HEK293 (cell line): ENCODE results near the gene SYCP3.

ENCODE experiments used
- CTCF ChIA-PET: fragments of 350-600 bp; formaldehyde crosslinking; extraction: SDS; loops from one replicate; lab custom pipeline; 2021; ENCODE audit warnings: antibody characterized with exemption; lab: Yijun Ruan, JAX
- POLR2A ChIA-PET: fragments of 300-600 bp; formaldehyde crosslinking; extraction: SDS; loops from one replicate; lab custom pipeline; 2020; ENCODE audit warnings: antibody characterized with exemption, inconsistent platforms; lab: Yijun Ruan, JAX
- H3K27ac ChIP-seq: fragments of 200-500 bp; sonication (Bioruptor generic); 2 replicates; pipeline ENCODE4 v1.5.1; 2014; ENCODE audit warnings: low read depth, low read length, control low read depth, inconsistent platforms; ENCODE audit errors: extremely low read depth
- H3K36me3 ChIP-seq, 2 experiments: fragments of 200-500 bp in 1 of 2; sonication (Bioruptor generic) in 1 of 2; 1 replicate in 1 of 2; 2 replicates in 1 of 2; pipeline ENCODE4 v1.5.1; 2014 to 2017; ENCODE audit warnings: inconsistent platforms in 2 of 2, low read length in 2 of 2; ENCODE audit not compliant: control insufficient read depth in 2 of 2, insufficient read depth in 1 of 2
- H3K4me1 ChIP-seq: fragments of 200-500 bp; sonication (Bioruptor generic); 2 replicates; pipeline ENCODE4 v1.5.1; 2014; ENCODE audit warnings: mild to moderate bottlenecking, low read length, inconsistent platforms; ENCODE audit not compliant: control insufficient read depth, insufficient read depth
- H3K4me3 ChIP-seq: 2 replicates; pipeline ENCODE4 v1.5.1; 2011; ENCODE audit warnings: low read depth, mild to moderate bottlenecking, control low read depth, low read length, moderate library complexity
- H3K9me3 ChIP-seq: fragments of 200-500 bp; sonication (Bioruptor generic); 2 replicates; pipeline ENCODE4 v1.5.1; 2014; ENCODE audit warnings: low read depth, low read length, inconsistent platforms; ENCODE audit not compliant: control insufficient read depth, insufficient read depth
- BCL11A ChIP-seq: fragments of 450-650 bp; formaldehyde crosslinking; IDR thresholded peaks from 2 replicates; pipeline ENCODE4 v1.5.1; 2016; ENCODE audit warnings: low read depth, missing biosample characterization, missing genetic modification characterization
- GLI4 ChIP-seq: fragments of 450-650 bp; formaldehyde crosslinking; IDR thresholded peaks from 2 replicates; pipeline ENCODE4 v1.5.1; 2016; ENCODE audit warnings: missing biosample characterization, missing genetic modification characterization
- GLIS2 ChIP-seq: fragments of 450-650 bp; formaldehyde crosslinking; IDR thresholded peaks from 2 replicates; pipeline ENCODE4 v1.5.1; 2016; ENCODE audit warnings: missing biosample characterization, missing genetic modification characterization
- KLF7 ChIP-seq: fragments of 450-650 bp; formaldehyde crosslinking; IDR thresholded peaks from 2 replicates; pipeline ENCODE4 v1.5.1; 2016; ENCODE audit warnings: missing biosample characterization, missing genetic modification characterization, borderline replicate concordance
- PRDM1 ChIP-seq: fragments of 450-650 bp; formaldehyde crosslinking; IDR thresholded peaks from 2 replicates; pipeline ENCODE4; 2016; ENCODE audit warnings: missing biosample characterization, missing genetic modification characterization
- PRDM4 ChIP-seq: fragments of 450-650 bp; formaldehyde crosslinking; IDR thresholded peaks from 2 replicates; pipeline ENCODE4 v1.5.1; 2017; ENCODE audit warnings: missing biosample characterization, missing genetic modification characterization
- RBAK ChIP-seq: fragments of 450-650 bp; formaldehyde crosslinking; IDR thresholded peaks from 2 replicates; pipeline ENCODE4 v1.5.1; 2016; ENCODE audit warnings: missing biosample characterization, missing genetic modification characterization
- SCRT2 ChIP-seq: fragments of 450-650 bp; formaldehyde crosslinking; IDR thresholded peaks from 2 replicates; pipeline ENCODE4 v1.5.1; 2016; ENCODE audit warnings: missing biosample characterization, missing genetic modification characterization
- SP7 ChIP-seq: fragments of 450-650 bp; formaldehyde crosslinking; IDR thresholded peaks from 2 replicates; pipeline ENCODE4 v1.5.1; 2016; ENCODE audit warnings: missing biosample characterization, missing genetic modification characterization
- TRIM28 ChIP-seq: IDR thresholded peaks from 2 replicates; pipeline ENCODE4 v1.6.1; 2011; ENCODE audit warnings: low read length, control low read depth, borderline replicate concordance
- ZBTB1 ChIP-seq: fragments of 450-650 bp; formaldehyde crosslinking; IDR thresholded peaks from 2 replicates; pipeline ENCODE4 v1.5.1; 2016; ENCODE audit warnings: missing biosample characterization, missing genetic modification characterization
- ZEB2 ChIP-seq: fragments of 450-650 bp; formaldehyde crosslinking; IDR thresholded peaks from 2 replicates; pipeline ENCODE4 v1.5.1; 2016; ENCODE audit warnings: missing biosample characterization, missing genetic modification characterization
- ZNF211 ChIP-seq: fragments of 450-650 bp; formaldehyde crosslinking; IDR thresholded peaks from 2 replicates; pipeline ENCODE4 v1.5.1; 2016; ENCODE audit warnings: low read depth, missing biosample characterization, missing genetic modification characterization
- ZNF391 ChIP-seq: fragments of 450-650 bp; formaldehyde crosslinking; IDR thresholded peaks from 2 replicates; pipeline ENCODE4 v1.5.1; 2016; ENCODE audit warnings: low read depth, missing biosample characterization, missing genetic modification characterization, borderline replicate concordance
- ZNF394 ChIP-seq: fragments of 450-650 bp; formaldehyde crosslinking; IDR thresholded peaks from 2 replicates; pipeline ENCODE4 v1.5.1; 2016; ENCODE audit warnings: missing biosample characterization, missing genetic modification characterization, mild to moderate bottlenecking, moderate library complexity, borderline replicate concordance
- ZNF398 ChIP-seq: fragments of 450-650 bp; formaldehyde crosslinking; IDR thresholded peaks from 2 replicates; pipeline ENCODE4 v1.5.1; 2017; ENCODE audit warnings: missing biosample characterization, missing genetic modification characterization
- ZNF426 ChIP-seq: fragments of 450-650 bp; formaldehyde crosslinking; IDR thresholded peaks from 2 replicates; pipeline ENCODE4 v1.5.1; 2017; ENCODE audit warnings: missing biosample characterization, missing genetic modification characterization, mild to moderate bottlenecking, inconsistent platforms, moderate library complexity
- ZNF510 ChIP-seq: fragments of 450-650 bp; formaldehyde crosslinking; IDR thresholded peaks from 2 replicates; pipeline ENCODE4 v1.5.1; 2018; ENCODE audit warnings: mild to moderate bottlenecking, missing genetic modification characterization, missing biosample characterization; ENCODE audit not compliant: insufficient replicate concordance
- ZNF548 ChIP-seq: fragments of 450-650 bp; formaldehyde crosslinking; IDR thresholded peaks from 2 replicates; pipeline ENCODE4 v1.5.1; 2016; ENCODE audit warnings: missing biosample characterization, missing genetic modification characterization
- ZNF692 ChIP-seq: fragments of 450-650 bp; formaldehyde crosslinking; IDR thresholded peaks from 2 replicates; pipeline ENCODE4 v1.5.1; 2016; ENCODE audit warnings: missing biosample characterization, missing genetic modification characterization
- ZNF785 ChIP-seq: fragments of 450-650 bp; formaldehyde crosslinking; IDR thresholded peaks from 2 replicates; pipeline ENCODE4 v1.5.1; 2016; ENCODE audit warnings: missing biosample characterization, missing genetic modification characterization
- ZNF791 ChIP-seq: fragments of 450-650 bp; formaldehyde crosslinking; IDR thresholded peaks from 2 replicates; pipeline ENCODE4 v1.5.1; 2016; ENCODE audit warnings: missing biosample characterization, missing genetic modification characterization
- TF ChIP-seq, protein P1 (sequence below): fragments of 450-650 bp; formaldehyde crosslinking; IDR thresholded peaks from 2 replicates; pipeline ENCODE4 v1.5.1; 2016; ENCODE audit warnings: missing biosample characterization, missing genetic modification characterization
- TF ChIP-seq, protein P2 (sequence below): fragments of 450-650 bp; formaldehyde crosslinking; IDR thresholded peaks from 2 replicates; pipeline ENCODE4 v1.5.1; 2016; ENCODE audit warnings: missing biosample characterization, missing genetic modification characterization
- TF ChIP-seq, protein P3 (sequence below): fragments of 450-650 bp; IDR thresholded peaks from 2 replicates; pipeline ENCODE4 v1.5.1; 2018; ENCODE audit warnings: missing biosample characterization, missing genetic modification characterization

SYCP3 gene

DNA sequence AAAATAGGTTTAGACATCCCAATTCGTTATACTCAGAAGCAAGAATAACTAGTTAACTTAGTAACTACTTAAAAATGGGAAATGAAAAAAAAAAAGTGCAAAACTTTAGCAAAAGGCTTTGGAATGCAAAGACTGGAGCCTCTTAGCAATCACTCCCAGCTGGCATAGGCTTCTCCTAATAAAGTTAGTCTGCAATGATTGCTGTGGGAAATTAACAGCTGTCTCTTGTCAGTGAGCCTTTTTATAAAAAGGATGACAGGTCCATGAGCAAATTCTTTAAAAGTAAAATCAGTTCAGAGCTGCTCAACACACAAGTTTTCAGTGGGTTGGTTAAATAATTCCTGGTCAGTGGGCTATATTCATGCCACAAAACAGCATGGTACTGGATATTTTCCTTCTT is 7.4 kb upstream of the SYCP3 start (continued):
- TF ChIP-seq PRDM4 (no peak), ZBTB1 (tag by site-specific recombination) (no peak), ZNF791 (tag by site-specific recombination) (no peak), ZNF426 (tag by site-specific recombination) (no peak), GLIS2 (no peak), ZNF391 (tag by site-specific recombination) (no peak), PRDM1 (no peak), GLI4 (tag by site-specific recombination) (no peak), ZNF692 (tag by site-specific recombination) (no peak), ZEB2 (no peak), ZNF785 (tag by site-specific recombination) (no peak)
- TF ChIP-seq, protein P1, sequence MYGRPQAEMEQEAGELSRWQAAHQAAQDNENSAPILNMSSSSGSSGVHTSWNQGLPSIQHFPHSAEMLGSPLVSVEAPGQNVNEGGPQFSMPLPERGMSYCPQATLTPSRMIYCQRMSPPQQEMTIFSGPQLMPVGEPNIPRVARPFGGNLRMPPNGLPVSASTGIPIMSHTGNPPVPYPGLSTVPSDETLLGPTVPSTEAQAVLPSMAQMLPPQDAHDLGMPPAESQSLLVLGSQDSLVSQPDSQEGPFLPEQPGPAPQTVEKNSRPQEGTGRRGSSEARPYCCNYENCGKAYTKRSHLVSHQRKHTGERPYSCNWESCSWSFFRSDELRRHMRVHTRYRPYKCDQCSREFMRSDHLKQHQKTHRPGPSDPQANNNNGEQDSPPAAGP (tag by site-specific recombination): no peak
- TF ChIP-seq, all 188 proteins: peak for 0

DNA sequence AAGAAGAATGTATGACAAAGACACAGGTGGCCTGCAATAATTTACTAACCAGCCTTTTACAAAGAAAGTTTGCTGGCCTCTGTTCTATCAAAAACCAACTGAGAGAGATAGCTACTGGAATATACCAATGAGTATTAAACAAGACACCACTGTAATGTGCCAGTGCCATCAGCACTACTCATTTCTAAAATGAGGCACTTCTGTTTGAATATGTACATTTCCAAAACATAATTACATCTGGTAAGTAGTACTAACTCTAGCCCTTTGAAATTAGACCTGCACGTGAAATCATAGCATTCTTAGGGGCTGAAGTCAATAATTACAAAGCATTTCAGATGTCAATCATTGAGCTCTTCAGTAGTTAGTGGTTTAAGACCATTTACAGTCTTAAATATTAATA is 6.9 kb upstream of the SYCP3 start:
- ChIA-PET CTCF (interaction anchor here (0.6 to 1.9 kb wide), 4 partner anchors 14 to 642 kb away, joined by 3 to 5 read pairs (median 4); no protein-coding TSS in a partner anchor), POLR2A (no interaction called here)
- 0 out of 2 replicates have a peak, but pooled peaks have one; percentile 31 for TF ChIP-seq SP7 (tag by site-specific recombination)
- TF ChIP-seq, protein P2, sequence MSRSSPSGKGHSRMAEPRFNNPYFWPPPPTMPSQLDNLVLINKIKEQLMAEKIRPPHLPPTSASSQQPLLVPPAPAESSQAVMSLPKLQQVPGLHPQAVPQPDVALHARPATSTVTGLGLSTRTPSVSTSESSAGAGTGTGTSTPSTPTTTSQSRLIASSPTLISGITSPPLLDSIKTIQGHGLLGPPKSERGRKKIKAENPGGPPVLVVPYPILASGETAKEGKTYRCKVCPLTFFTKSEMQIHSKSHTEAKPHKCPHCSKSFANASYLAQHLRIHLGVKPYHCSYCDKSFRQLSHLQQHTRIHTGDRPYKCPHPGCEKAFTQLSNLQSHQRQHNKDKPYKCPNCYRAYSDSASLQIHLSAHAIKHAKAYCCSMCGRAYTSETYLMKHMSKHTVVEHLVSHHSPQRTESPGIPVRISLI (tag by site-specific recombination): no peak
- H3K36me3 ChIP-seq: peaks cover 11 to 59% of the 10 kb centered on the region in 2 experiments
- H3K4me3 ChIP-seq: no peak overlapping the region
- H3K4me1 ChIP-seq: no peaks in the 10 kb centered on the region
- no peak overlapping the region for H3K27ac ChIP-seq
- H3K9me3 ChIP-seq: no peaks in the 10 kb centered on the region

GRCh38 chr12:101745481-101745880 is 6.2 kb upstream of the SYCP3 start:
- no peaks in the 10 kb centered on the region for H3K9me3 ChIP-seq
- H3K4me3 ChIP-seq: no peak overlapping the region
- CTCF ChIA-PET: interaction anchor here (0.7 kb wide), 1 partner anchor 270 kb away, joined by 3 read pairs; no protein-coding TSS in a partner anchor
- peaks cover 11 to 57% of the 10 kb centered on the region in 2 experiments for H3K36me3 ChIP-seq
- POLR2A ChIA-PET: no interaction called here
- H3K27ac ChIP-seq: no peak overlapping the region
- H3K4me1 ChIP-seq: no peaks in the 10 kb centered on the region
- TF ChIP-seq SCRT2 (tag by site-specific recombination): no peak
- TF ChIP-seq, protein P3, sequence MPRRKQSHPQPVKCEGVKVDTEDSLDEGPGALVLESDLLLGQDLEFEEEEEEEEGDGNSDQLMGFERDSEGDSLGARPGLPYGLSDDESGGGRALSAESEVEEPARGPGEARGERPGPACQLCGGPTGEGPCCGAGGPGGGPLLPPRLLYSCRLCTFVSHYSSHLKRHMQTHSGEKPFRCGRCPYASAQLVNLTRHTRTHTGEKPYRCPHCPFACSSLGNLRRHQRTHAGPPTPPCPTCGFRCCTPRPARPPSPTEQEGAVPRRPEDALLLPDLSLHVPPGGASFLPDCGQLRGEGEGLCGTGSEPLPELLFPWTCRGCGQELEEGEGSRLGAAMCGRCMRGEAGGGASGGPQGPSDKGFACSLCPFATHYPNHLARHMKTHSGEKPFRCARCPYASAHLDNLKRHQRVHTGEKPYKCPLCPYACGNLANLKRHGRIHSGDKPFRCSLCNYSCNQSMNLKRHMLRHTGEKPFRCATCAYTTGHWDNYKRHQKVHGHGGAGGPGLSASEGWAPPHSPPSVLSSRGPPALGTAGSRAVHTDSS (tag by site-specific recombination): no peak
- no peak for TF ChIP-seq ZNF510 (tag by site-specific recombination)
- no peak for TF ChIP-seq BCL11A (tag by site-specific recombination)
- no peak for TF ChIP-seq ZNF398 (tag by site-specific recombination)
- no peak for TF ChIP-seq ZNF548 (tag by site-specific recombination)
- TF ChIP-seq KLF7: no peak
- TF ChIP-seq TRIM28: no peak
- TF ChIP-seq ZNF211: no peak
- TF ChIP-seq RBAK (tag by site-specific recombination): no peak
- TF ChIP-seq ZNF394 (tag by site-specific recombination): no peak
